Transverse colon (tissue), 4 donors: ENCODE measurements around the gene FRMD8.

Source experiments
- CTCF ChIP-seq, 5 experiments: fragments of 200-600 bp in 3 of 5; fragments of 450-650 bp in 2 of 5; sonication (generic) in 3 of 5; IDR thresholded peaks; 1 replicate in 2 of 5; 2 replicates in 3 of 5; pipeline ENCODE4 v1.5.1; 2016 to 2017; ENCODE audit warnings: antibody characterized with exemption in 5 of 5, inconsistent platforms in 3 of 5, mild to moderate bottlenecking in 2 of 5, moderate library complexity in 1 of 5
- POLR2A ChIP-seq: fragments of 450-650 bp; IDR thresholded peaks from one replicate; pipeline ENCODE4 v1.6.1; 2016; ENCODE audit warnings: antibody characterized with exemption, mild to moderate bottlenecking, moderate library complexity
- POLR2AphosphoS5 ChIP-seq, 3 donors: sonication (generic); formaldehyde crosslinking; IDR thresholded peaks; one replicate each; pipeline ENCODE4 v1.6.1; 2016; ENCODE audit warnings: antibody characterized with exemption in 3 of 3

- no peak for TF ChIP-seq CTCF (IDR thresholded peaks at IDR 0.05)
- TF ChIP-seq POLR2A = no peak
- TF ChIP-seq POLR2AphosphoS5 (IDR thresholded peaks at IDR 0.05) = no peak
Observed at GRCh38 chr11:65355776-65356393, 30.6 kb upstream of the FRMD8 start.
